ENCODE measurements around the gene CIROP. TPM values are rescaled to one million over a fixed set of nuclear protein-coding genes. Genes with fewer than 3 reads are reported as not detected.

Gene CIROP
- total RNA-seq, 1 donor from 2014 or later: not detected

GRCh38 chr14:23062002-23062401, 42.8 kb downstream of the CIROP start:
- Mint-ChIP-seq H3K4me3 (no peak overlapping the region), H3K27me3 (no peaks in the 10 kb centered on the region), H3K9me3 (no peaks in the 10 kb centered on the region), H3K4me1 (peaks cover 6% of the 10 kb centered on the region), H3K27ac (no peak overlapping the region), H3K36me3 (ENCODE audit: low read depth) (peaks cover 86% of the 10 kb centered on the region)
- intact Hi-C loops (cut with micrococcal nuclease): no loop called here
- CTCF ChIA-PET: interaction anchor here (0.7 to 10.5 kb wide), 6 partner anchors 9 to 87 kb away, joined by 3 to 284 read pairs (median 4); partner anchors contain the start of gene AJUBA
- DNase-seq (no peak), ATAC-seq (ENCODE audit: low read depth) (no peak)
- TF ChIP-seq, protein P1, sequence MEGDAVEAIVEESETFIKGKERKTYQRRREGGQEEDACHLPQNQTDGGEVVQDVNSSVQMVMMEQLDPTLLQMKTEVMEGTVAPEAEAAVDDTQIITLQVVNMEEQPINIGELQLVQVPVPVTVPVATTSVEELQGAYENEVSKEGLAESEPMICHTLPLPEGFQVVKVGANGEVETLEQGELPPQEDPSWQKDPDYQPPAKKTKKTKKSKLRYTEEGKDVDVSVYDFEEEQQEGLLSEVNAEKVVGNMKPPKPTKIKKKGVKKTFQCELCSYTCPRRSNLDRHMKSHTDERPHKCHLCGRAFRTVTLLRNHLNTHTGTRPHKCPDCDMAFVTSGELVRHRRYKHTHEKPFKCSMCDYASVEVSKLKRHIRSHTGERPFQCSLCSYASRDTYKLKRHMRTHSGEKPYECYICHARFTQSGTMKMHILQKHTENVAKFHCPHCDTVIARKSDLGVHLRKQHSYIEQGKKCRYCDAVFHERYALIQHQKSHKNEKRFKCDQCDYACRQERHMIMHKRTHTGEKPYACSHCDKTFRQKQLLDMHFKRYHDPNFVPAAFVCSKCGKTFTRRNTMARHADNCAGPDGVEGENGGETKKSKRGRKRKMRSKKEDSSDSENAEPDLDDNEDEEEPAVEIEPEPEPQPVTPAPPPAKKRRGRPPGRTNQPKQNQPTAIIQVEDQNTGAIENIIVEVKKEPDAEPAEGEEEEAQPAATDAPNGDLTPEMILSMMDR (IDR thresholded peaks at IDR 0.05): no peak
- POLR2A ChIA-PET: interaction anchor here (0.7 kb wide), 2 partner anchors 8 to 94 kb away, joined by 4 to 6 read pairs; no protein-coding TSS in a partner anchor

DNA sequence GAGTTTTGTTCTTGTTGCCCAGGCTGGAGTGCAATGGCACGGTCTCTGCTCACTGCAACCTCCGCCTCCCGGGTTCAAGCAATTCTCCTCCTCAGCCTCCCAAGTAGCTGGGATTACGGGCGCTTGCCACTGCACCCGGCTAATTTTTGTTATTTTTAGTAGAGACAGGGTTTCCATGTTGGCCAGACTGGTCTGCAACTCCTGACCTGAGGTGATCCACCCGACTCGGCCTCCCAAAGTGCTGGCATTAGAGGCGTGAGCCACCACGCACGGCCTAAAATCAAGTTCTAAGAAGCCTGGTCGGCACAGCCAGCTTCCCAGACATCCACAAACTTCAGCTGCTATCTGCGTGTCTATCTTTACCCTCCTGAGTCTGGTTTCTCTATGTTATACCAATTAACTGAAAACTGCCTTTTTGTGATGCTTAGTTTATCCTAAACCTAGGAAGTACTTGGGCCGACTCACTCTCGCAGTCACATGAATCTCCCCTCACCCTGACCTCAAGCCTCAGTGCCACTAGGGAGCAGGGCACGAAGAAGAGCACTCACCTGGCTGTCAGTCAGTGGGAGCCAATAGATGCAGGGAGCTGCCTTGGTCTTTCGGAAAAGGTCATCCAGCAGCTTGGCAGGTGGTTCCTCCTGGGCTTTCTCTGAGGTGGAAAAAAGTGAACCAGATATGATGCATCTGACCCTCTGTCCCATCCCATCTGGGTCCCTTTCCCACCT, 44.1 kb downstream of the CIROP start:
- no peak overlapping the region for H3K27ac Mint-ChIP-seq
- H3K4me1 Mint-ChIP-seq: peaks cover 18% of the 10 kb centered on the region
- no peaks in the 10 kb centered on the region for H3K9me3 Mint-ChIP-seq
- DNase-seq (no peak), ATAC-seq (ENCODE audit: low read depth) (no peak)
- intact Hi-C loops (cut with micrococcal nuclease): no loop called here
- H3K4me3 Mint-ChIP-seq: no peak overlapping the region
- peaks cover 73% of the 10 kb centered on the region for H3K36me3 Mint-ChIP-seq (ENCODE audit: low read depth)
- ChIA-PET CTCF (interaction anchor here (1.1 to 10.5 kb wide), 6 partner anchors 8 to 490 kb away, joined by 3 to 284 read pairs (median 27); partner anchors contain the start of gene AJUBA), POLR2A (interaction anchor here (3.6 kb wide), 1 partner anchor 74 kb away, joined by 26 read pairs; no protein-coding TSS in a partner anchor)
- peaks cover 2% of the 10 kb centered on the region for H3K27me3 Mint-ChIP-seq
- TF ChIP-seq, protein P1 (IDR thresholded peaks at IDR 0.05): no peak

DNA sequence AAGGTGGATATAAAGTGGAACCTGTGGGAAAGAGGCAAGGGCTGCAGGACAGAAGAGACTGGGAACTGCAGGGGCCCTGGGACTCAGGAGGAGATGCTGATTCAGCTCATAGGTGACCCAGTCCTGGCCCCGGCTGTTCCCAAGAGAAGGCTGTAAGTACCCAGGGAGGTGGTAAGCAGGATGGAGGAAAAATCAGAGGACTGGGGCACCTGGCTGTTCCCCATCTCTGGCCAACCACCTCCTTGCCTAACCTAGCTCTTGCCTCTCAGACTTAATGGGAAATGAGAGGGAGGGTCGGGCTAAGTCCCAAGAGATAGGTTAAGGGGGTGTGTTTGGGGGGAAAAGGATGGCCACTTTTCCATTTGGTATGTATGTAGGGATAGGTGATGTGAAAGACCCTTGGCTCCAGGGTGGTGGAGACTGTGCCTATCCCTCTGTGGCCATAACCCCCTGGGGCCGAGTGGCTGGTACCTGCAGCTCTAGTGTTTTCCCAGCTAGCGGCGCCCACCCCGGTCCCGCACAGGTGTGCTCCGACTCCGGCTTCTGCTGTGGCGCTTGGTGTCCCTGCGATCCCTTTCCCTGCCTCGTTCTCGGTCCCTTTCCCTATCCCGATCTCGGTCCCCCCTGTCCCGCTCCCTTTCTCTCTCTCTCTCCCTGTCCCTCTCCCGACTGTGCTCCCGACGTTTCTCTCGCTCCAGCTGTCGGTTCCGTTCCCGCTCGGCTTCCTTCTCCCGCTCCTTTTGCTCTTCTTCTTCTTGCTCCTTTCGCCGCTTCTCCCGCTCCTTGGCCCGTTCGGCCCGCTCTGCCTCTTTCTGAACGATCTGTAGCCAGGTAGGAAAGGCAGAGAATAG, 45.9 kb downstream of the CIROP start:
- H3K4me1 Mint-ChIP-seq: peaks cover 18% of the 10 kb centered on the region
- POLR2A ChIA-PET: interaction anchor here (0.6 to 3.6 kb wide), 11 partner anchors 10 to 236 kb away, joined by 3 to 26 read pairs (median 7); partner anchors contain the start of genes ACIN1, AJUBA, C14orf119 and PSMB5
- peaks cover 55% of the 10 kb centered on the region for H3K36me3 Mint-ChIP-seq (ENCODE audit: low read depth)
- H3K27me3 Mint-ChIP-seq: peaks cover 2% of the 10 kb centered on the region
- CTCF ChIA-PET: interaction anchor here (0.6 to 10.5 kb wide), 24 partner anchors 9 to 780 kb away, joined by 3 to 284 read pairs (median 4); partner anchors contain the start of genes ABHD4, AJUBA, OXA1L and PABPN1
- H3K9me3 Mint-ChIP-seq: no peaks in the 10 kb centered on the region
- no peak overlapping the region for H3K27ac Mint-ChIP-seq
- ATAC-seq (ENCODE audit: low read depth) (no peak), DNase-seq (no peak)
- intact Hi-C loops (cut with micrococcal nuclease): loop anchor here (1.0 to 10.0 kb wide), 11 partner anchors 10 to 744 kb away; partner anchors contain the start of genes LRP10 and PRMT5
- TF ChIP-seq, protein P1 (IDR thresholded peaks at IDR 0.05): no peak
- H3K4me3 Mint-ChIP-seq: no peak overlapping the region

DNA sequence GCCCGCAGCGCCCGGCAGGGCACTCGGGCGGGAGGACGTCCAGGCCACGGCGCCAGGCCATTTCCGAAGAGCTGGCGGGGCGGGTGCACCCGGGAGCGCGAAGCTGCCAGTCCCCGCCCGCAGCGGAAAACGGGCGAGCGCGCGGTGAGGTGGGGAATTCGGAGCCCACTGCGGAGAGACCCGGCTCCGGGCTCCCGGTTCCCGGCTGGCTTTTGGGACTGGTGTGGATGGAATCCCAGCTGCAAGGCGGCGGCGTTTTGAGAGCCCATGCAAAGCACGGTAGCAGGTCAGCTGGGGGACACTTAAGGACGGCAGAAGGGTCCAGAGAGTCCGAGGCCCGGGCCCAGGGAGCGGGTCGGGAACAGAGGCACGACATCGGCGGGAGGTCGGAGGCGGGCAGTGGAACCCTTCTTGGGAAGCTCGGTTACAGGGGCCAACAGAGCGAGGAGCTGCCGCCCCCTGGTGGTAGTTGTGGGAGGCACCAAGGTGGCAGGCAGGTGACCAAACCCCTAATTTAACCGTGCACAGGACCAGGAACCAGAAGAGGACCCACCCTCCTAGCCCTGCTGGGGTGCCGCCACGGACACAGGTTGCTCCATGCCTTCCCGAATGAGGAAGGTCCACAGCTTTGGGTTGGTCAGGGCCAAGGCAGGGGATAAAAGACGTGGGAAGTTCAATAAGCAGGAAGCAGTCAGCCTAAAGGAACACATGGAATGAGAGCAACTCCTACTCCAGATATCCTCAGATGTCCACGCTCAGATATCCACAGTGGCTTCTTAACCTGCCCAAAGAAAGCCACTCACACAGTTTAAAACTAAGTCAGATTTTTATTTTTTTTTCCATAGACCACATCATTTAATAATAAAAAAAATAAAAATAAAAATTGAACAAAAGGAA, 46.8 kb downstream of the CIROP start:
- Mint-ChIP-seq H3K4me1 (peaks cover 18% of the 10 kb centered on the region), H3K27ac (no peak overlapping the region), H3K4me3 (peak overlapping the region; percentile 88), H3K36me3 (ENCODE audit: low read depth) (peaks cover 46% of the 10 kb centered on the region), H3K27me3 (peaks cover 2% of the 10 kb centered on the region), H3K9me3 (no peaks in the 10 kb centered on the region)
- CTCF ChIA-PET: interaction anchor here (0.6 to 10.5 kb wide), 31 partner anchors 8 to 779 kb away, joined by 3 to 284 read pairs (median 4); partner anchors contain the start of genes ABHD4, AJUBA, HAUS4 and OXA1L
- TF ChIP-seq, protein P1 (IDR thresholded peaks at IDR 0.05): peak; percentile 58
- DNase-seq (peak; percentile 80), ATAC-seq (ENCODE audit: low read depth) (peak; percentile 73)
- POLR2A ChIA-PET: interaction anchor here (0.6 to 3.6 kb wide), 16 partner anchors 11 to 488 kb away, joined by 3 to 26 read pairs (median 4); partner anchors contain the start of genes ACIN1, AJUBA, C14orf119 and HAUS4
- intact Hi-C loops (cut with micrococcal nuclease): loop anchor here (1.0 to 10.0 kb wide), 13 partner anchors 11 to 743 kb away; partner anchors contain the start of genes LRP10 and PRMT5
